Right atrium auricular region (tissue), 2 donors: Measurements from ENCODE around the gene ADK. TPM values are rescaled to one million over a fixed set of nuclear protein-coding genes. Genes with fewer than 3 reads are reported as not detected.

Experiments
- DNase-seq: peaks from one replicate; pipeline ENCODE4 v3.0.0-alpha.2; 2019; ENCODE audit warnings: low spot score
- H3K27ac ChIP-seq, 2 donors: fragments of 200-600 bp; sonication (generic); 1 replicate in 1 of 2; 2 replicates in 1 of 2; pipeline ENCODE4 v1.5.1; 2016 to 2019
- H3K27me3 ChIP-seq, 2 donors: fragments of 200-600 bp; sonication (generic); one replicate each; pipeline versions ENCODE4 v1.5.1 to v1.6.0; 2017 to 2019
- H3K36me3 ChIP-seq: fragments of 200-600 bp; sonication (generic); one replicate; pipeline ENCODE4 v1.5.1; 2016
- H3K4me1 ChIP-seq, 2 donors: fragments of 200-600 bp; sonication (generic); one replicate each; pipeline versions ENCODE4 v1.5.1 to v1.6.0; 2017 to 2019
- H3K4me3 ChIP-seq, 2 donors: fragments of 200-600 bp; sonication (generic); 1 replicate in 1 of 2; 2 replicates in 1 of 2; pipeline ENCODE4 v1.5.1; 2017 to 2019; ENCODE audit warnings: mild to moderate bottlenecking in 1 of 2, moderate library complexity in 1 of 2
- H3K9me3 ChIP-seq, 2 donors: fragments of 200-600 bp; sonication (generic); one replicate each; pipeline ENCODE4 v1.5.1; 2019
- CTCF ChIP-seq, 2 donors: fragments of 200-600 bp; sonication (generic); IDR thresholded peaks; one replicate each; pipeline ENCODE4 v1.5.1; 2019; ENCODE audit warnings: antibody characterized with exemption in 2 of 2
- total RNA-seq, 2 donors: library from RNA; depleted of rRNA; stranded (reverse); fragments of >200 nt; gene quantifications; one replicate each; pipeline ENCODE4 v1.1.0, GENCODE V29; 2016

Gene ADK
- total RNA-seq, 2 donors from 2014 or later: 23.7 to 31.6 TPM

DNA sequence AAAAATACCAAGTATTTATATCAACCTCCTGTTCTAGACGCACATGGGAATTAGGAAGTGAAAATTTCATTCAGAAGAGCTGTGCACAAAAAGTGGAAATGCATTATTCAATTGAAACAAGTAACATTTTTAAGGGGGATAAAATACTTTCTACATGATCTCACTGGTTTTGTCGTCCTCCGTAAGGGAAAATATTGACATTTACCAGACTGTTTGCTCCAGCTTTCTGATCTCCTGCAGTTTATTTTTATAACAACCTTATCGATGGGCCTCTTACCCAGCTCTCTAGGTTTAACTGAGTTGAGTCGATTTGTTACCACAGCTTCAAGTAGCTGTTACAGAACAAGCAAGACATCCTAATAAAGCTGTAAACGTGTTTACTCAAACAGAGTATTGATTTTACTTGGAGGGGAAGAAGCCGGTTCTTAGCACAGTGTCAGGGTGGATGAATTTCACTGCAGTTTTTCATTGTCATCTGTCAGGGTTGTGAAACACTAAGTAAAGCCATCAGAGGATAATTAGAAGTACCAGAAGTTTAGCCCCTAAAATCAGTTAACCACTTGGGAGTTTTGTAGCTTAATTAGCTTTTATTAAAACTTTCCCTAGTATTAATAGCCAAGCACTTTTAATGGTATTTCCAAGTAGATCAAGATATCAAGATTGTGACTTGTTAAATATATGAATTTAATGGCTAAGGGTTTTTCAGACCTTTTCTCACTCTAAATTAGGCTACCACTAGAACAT is 532.8 kb downstream of the ADK start:
- TF ChIP-seq CTCF (IDR thresholded peaks at IDR 0.05): no peak
- Histone ChIP-seq H3K27me3 (no peaks in the 10 kb centered on the region), H3K27ac (no peak overlapping the region)

DNA sequence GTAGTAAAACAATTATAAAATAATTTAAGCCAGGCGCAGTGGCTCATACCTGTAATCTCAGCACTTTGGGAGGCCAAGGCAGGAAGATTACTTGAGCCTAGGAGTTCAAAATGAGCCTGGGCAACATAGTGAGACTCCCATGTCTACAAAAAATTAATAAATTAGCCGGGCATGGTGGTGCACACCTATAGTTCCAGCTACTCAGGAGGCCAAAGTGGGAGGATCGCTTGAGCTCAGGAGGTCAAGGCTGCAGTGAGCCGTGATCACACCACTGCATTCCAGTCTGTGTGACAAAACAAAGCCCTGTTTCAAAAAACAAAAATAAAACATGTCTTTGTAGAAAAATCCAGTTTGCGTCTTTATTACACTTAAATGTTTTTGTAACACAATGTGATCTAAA is 533.4 kb downstream of the ADK start:
- Histone ChIP-seq H3K36me3 (no peaks in the 10 kb centered on the region), H3K4me3 (no peak overlapping the region), H3K9me3 (no peaks in the 10 kb centered on the region), H3K4me1 (peaks cover 0 to 12% of the 10 kb centered on the region in 2 donors), H3K27ac (no peak overlapping the region), H3K27me3 (no peaks in the 10 kb centered on the region)
- no peak for TF ChIP-seq CTCF (IDR thresholded peaks at IDR 0.05)
- DNase-seq: no peak

More for the DNA sequence above, 532.8 kb downstream of the ADK start:
- H3K4me1 ChIP-seq: peaks cover 0 to 12% of the 10 kb centered on the region in 2 donors
- no peak overlapping the region for H3K4me3 ChIP-seq
- DNase-seq: no peak
- H3K36me3 ChIP-seq: no peaks in the 10 kb centered on the region
- H3K9me3 ChIP-seq: no peaks in the 10 kb centered on the region

DNA sequence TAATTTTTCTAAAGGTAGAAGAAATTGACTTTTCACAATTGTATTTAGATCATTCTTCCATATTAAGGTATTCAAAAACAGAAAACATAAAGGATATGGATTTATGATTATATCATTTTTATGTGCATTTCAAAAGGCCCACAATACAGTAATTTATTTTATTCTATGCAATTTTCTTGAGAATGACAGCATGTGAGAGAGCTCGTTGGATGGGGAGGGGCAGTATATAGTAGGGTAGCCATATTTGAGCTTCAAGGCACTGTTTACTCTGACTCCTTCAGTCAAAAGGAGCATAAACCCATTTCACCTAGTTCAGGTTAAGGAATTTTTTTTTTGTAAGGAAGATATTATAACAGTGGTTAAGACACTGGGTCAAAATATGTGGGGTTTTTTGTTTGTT is 534.5 kb downstream of the ADK start:
- TF ChIP-seq CTCF (IDR thresholded peaks at IDR 0.05): no peak

GRCh38 chr10:74690393-74690792 is 539.4 kb downstream of the ADK start:
- Histone ChIP-seq H3K27me3 (no peaks in the 10 kb centered on the region), H3K4me3 (no peak overlapping the region), H3K4me1 (no peaks in the 10 kb centered on the region), H3K27ac (no peak overlapping the region), H3K9me3 (no peaks in the 10 kb centered on the region), H3K36me3 (no peaks in the 10 kb centered on the region)
- no peak for TF ChIP-seq CTCF (IDR thresholded peaks at IDR 0.05)
- DNase-seq: no peak

More for the DNA sequence above, 534.5 kb downstream of the ADK start:
- no peaks in the 10 kb centered on the region for H3K9me3 ChIP-seq
- no peak overlapping the region for H3K4me3 ChIP-seq
- H3K36me3 ChIP-seq: no peaks in the 10 kb centered on the region
- H3K27ac ChIP-seq: no peak overlapping the region
- H3K27me3 ChIP-seq: no peaks in the 10 kb centered on the region
- no peak for DNase-seq
- H3K4me1 ChIP-seq: peaks cover 0 to 12% of the 10 kb centered on the region in 2 donors

- DNase-seq: no peak
- no peak for TF ChIP-seq CTCF (IDR thresholded peaks at IDR 0.05)
- Histone ChIP-seq H3K27ac (no peak overlapping the region), H3K27me3 (no peaks in the 10 kb centered on the region), H3K4me1 (no peaks in the 10 kb centered on the region), H3K9me3 (no peaks in the 10 kb centered on the region), H3K4me3 (no peak overlapping the region), H3K36me3 (no peaks in the 10 kb centered on the region)
These were observed 540.1 kb downstream of the ADK start for GRCh38 chr10:74691164-74691563.
